Limb (tissue), 2 donors: ENCODE results near the gene QPCTL.
A peak's percentile ranks its signal among the peaks of the same experiment; 100 is the strongest.
"Not testable (repeated sequence)": the region's sequence is repeated elsewhere in the genome, so short reads cannot be mapped to it uniquely, and the experiment has no call there.

Source experiments
- DNase-seq, 2 donors: peaks; one replicate each; pipeline ENCODE4 v3.0.0-alpha.2; 2016; ENCODE audit errors: extremely low spot score in 2 of 2

Gene QPCTL

GRCh38 chr19:45676851-45677263, 15.6 kb upstream of the QPCTL start:
- peak in 1 of 2 donors; percentile 48 for DNase-seq

GRCh38 chr19:45677351-45678230, 14.9 kb upstream of the QPCTL start:
- DNase-seq, result peak; percentile 16 to 71

DNA sequence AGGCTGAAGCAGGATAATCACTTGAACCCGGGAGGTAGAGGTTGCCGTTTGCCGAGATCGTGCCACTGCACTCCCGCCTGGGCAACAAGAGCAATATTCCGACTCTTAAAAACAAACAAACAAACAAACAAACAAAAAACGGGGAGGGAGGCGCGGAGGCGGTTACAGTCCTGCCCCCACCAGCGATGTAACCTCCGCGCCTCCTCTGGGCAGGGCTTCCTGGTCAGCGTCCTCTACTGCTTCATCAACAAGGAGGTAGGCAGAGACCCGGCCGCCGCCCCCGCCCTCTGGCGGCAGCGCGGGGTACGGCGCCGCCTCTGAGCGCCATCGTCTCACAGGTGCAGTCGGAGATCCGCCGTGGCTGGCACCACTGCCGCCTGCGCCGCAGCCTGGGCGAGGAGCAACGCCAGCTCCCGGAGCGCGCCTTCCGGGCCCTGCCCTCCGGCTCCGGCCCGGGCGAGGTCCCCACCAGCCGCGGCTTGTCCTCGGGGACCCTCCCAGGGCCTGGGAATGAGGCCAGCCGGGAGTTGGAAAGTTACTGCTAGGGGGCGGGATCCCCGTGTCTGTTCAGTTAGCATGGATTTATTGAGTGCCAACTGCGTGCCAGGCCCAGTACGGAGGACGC, 11.0 kb upstream of the QPCTL start:
- DNase-seq, result peak; percentile 45 to 87

DNA sequence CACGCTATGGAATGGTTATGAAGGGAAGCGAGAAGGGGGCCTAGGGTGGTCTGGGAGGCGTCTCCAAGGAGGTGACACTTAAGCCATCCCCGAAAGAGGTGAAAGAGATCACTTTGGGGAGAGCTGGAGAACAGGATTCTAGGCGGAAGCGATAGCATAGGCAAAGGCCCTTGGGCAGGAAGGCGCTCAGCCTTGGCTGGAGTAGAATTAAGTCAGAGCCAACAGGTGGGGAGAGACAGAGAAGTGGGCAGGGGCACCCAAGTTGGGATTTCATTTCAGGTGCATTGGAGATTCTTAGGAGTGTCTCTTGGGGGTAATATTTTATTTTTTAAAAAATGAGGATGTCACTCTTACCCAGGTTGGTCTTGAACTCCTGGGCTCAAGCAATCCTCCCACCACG, 10.3 kb upstream of the QPCTL start:
- DNase-seq, result no peak

GRCh38 chr19:45682908-45683307, 9.6 kb upstream of the QPCTL start:
- no peak for DNase-seq

DNA sequence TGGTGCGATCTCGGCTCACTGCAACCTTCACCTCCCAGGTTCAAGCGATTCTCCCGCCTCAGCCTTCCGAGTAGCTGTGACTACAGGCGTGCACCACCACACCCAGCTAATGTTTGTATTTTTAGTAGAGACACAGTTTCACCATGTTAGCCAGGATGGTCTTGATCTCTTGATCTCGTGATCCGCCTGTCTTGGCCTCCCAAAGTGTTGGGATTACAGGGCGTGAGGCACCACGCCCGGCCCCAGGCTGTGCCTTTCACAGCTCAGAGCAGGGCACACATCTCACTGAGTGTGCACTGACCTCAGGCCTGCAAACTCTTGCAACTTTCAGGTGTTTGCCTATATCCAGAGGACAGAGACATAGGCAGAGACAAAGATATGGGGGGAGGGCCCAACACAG, 7.4 kb upstream of the QPCTL start:
- DNase-seq, result not testable (repeated sequence)

DNA sequence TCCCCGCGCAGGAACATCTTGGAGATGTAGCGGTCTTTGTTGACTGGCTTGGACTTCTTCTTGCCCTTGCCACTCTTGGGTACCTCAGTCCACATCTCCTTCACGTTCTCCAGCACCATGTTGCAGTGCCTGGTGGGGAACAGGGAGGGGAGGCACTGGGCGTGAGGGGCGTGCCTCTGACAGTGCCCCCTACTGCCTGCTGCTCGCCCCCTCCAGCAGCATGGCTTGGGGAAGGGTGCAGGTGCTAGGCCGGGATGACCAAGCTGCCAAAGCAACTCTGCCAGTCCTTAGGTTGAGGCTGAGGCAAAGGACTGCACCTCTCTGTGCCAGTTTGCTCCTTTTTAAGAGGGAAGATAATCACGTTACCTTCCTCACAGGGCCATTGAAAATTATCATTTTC, 4.9 kb upstream of the QPCTL start:
- DNase-seq, result no peak

DNA sequence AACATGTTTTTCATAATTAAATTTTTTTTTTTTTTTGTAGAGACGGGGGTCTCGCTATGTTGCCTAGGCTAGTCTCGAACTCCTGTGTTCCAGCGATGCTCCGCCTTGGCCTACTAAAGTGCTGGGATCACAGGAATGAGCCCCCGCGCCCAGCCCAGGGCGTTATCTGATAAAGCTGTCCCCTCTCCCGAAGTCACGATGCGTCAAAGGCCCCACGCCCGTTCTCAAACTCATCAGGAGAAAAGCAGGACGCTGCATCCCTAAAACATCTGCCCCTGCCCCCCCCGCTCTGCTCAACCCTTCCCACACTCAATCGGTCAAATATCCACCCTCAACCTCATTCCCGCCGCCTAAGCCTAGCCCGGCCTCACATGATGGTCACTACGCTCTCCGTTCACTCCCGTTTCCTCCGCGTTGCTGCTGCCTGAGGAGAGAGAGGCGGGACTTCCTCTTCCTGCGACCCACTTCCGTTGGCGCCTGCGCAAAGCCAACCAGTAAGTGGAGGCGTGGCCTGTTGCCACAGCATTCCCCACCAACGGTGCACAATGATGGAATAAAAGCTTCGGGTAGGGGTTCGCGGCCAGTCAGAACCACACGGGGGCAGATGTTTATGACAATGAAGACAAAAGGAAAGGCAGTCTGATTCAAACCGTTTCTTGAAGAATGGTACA, 815 bp upstream of the QPCTL start, which contains the start of gene SNRPD2:
SNRPD2 (minus strand) TSS at position 438 of the 671 bp plus-strand sequence; CDS start at position 373, 65 bp downstream.
- DNase-seq, result peak; percentile 96 to 97

DNA sequence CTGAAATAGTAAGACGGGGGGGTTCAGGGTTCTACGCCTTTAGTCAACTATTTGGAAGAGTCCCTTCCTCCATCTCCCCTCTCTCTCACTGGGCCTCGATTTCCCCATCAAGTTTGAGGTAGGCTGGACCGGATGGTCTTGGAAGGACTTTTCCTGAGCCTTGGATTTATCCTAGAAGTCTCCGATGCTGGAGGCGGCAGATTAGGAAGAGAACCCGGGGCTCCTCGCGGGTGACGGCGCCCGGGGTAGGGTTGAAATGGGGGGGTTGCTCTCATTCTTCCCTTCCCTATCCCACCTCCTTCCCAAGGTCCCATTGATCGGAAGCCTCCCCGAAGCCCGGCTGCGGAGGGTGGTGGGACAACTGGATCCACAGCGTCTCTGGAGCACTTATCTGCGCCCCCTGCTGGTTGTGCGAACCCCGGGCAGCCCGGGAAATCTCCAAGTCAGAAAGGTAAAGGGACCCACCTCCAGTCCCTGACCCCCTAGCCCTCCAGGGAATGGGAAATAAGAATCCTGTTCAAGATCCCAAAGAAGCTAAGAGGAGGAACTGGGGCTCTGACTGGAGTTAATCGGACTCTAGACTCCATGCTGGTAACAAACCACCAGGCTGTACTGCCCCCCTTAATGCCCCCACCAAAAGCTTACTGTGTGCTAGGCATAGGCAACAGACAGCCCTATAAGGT, 781 bp downstream of the QPCTL start:
- peak; percentile 65 to 88 for DNase-seq

DNA sequence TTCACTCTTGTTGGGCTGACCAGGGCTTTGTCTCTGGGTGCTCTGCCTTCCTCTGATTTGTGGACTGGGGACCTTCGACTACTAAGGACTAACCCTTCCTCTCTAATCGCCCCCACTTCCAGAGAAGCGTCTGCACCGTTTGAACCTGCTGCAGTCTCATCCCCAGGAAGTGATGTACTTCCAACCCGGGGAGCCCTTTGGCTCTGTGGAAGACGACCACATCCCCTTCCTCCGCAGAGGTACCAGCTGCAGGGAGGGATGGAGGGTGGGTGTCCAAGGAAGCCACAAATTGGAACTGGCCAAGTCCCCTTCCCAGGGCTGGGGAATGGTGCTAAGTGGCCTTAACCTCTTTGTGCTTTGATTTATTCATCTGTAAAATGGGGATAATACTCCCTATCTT, 9.2 kb downstream of the QPCTL start:
- no peak for DNase-seq

DNA sequence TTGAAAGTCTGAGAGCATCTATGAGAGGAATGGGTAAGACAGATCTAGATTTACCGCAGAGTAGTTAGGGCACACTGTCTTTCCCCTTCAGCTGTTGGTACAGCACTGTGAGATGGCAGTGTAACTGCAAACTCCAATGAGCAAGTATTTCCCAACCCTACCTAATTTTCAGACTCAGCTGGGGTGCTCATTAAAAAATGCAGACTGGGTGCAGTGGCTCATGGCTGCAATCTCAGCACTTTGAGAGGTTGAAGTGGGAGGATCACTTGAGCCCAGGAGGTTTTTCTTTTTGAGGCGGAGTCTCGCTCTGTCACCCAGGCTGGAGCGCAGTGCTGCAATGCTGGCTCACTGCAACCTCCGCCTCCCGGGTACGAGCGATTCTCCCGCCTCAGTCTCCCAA, 12.6 kb downstream of the QPCTL start:
- DNase-seq, result no peak

- DNase-seq, result no peak
Measured at GRCh38 chr19:45705710-45706415, 13.4 kb downstream of the QPCTL start.

- no peak for DNase-seq
Measured at GRCh38 chr19:45710356-45711130, 18.1 kb downstream of the QPCTL start.

- no peak for DNase-seq
Measured at GRCh38 chr19:45711851-45712698, 19.6 kb downstream of the QPCTL start.

- DNase-seq, result no peak
Measured at GRCh38 chr19:45712699-45713067, 20.2 kb downstream of the QPCTL start.

DNA sequence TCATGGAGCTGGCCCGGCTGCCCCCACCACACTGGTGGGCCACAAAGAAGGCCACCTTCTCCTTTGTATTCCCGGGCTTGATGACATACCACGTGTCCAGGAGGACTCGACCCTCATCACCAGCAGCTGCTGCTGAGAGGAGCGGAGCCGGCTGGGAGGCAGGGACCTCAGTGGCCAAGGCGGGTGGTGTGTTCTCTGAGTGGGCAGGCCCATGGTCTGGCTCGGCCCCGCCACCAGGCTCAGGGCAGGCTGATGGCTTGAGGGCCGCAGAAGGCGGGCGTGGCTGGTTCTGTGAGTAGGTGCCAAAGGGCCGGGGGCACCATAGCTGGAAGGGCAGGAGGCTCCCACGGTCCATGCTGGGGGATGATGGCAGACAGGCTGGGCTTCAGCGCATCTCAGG, 20.7 kb downstream of the QPCTL start:
- DNase-seq, result no peak

DNA sequence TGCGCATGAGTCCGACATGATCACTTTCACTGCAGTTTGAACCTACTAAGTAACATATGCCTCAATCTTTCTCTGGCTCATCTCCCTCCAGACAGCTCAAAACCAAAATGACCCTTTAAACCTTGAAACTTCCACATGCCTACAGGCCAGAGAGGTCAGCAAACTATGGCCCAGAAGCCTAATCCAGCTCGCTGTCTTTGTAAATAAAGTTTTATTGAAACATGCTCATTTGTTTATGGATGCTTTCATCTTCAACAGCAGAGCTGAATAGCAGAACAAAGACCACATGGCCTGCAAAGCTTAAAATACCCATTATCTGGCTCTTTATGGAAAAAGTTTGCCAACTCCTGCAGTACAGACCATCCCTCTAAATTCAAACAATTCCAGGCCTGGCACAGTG, 22.7 kb downstream of the QPCTL start:
- no peak for DNase-seq

DNA sequence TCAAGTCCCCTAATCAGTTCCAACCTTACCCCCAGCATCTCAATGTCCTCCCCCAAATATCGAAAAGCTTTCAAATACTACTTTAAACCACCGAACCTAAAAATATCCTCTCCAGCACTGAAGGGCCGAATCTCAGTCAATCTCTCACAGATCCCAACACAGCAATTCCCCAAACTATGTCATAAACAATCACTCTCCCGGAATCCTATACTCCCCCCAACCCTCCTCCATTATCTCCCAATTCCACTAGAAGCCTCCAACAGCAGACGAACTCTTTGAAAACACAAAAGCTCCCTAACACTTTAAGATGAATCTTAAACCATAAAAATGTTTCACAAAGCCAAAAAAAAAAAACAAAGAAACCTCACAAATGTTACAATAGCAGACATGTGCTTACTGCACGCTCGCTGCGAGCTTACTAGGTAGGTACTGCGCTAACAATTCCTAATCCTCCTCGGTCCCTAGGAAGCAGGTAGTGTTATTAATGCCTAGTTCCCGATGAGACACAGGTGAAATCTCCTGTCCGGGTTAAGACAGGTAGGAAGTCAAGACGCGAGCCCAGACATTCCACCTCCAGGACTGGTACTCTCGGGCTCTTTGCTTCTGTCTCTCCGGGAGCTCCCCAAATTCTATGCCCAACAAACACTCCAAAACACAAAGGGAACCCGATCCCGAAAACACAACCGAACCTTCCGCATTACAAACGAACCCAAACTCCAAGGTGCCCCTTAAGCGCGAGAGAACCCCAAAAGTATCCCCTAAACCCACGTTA, 24.1 kb downstream of the QPCTL start:
- DNase-seq, result no peak
